ENCODE measurements around the gene ZC2HC1C. TPM values are rescaled to one million over a fixed set of nuclear protein-coding genes. Genes with fewer than 3 reads are reported as not detected.

ZC2HC1C gene
- total RNA-seq, 1 experiment from 2014 or later, result 1.4 TPM

- Histone ChIP-seq H3K56ac (ENCODE audit: insufficient read length, low read depth, low read length) (no peak overlapping the region), H3K23ac (ENCODE audit: insufficient read length, low read depth, low read length) (no peak overlapping the region), H2AK5ac (ENCODE audit: insufficient read length, low read length) (no peak overlapping the region), H4K20me1 (ENCODE audit: control insufficient read depth, insufficient read depth, insufficient read length) (no peaks in the 10 kb centered on the region), H3K4ac (ENCODE audit: low read depth, low read length) (no peak overlapping the region), H3T11ph (ENCODE audit: low read length) (no peak overlapping the region), H3K4me2 (ENCODE audit: insufficient read depth, insufficient read length, low read length) (no peak overlapping the region), H3K9me3 (ENCODE audit: control insufficient read depth, low read depth, low read length) (no peaks in the 10 kb centered on the region), H4K8ac (replicated peaks; ENCODE audit: insufficient read length, low read depth, low read length) (no peak overlapping the region), H3K18ac (ENCODE audit: insufficient read length, low read depth, low read length) (no peak overlapping the region), H3K14ac (ENCODE audit: insufficient read depth, low read length) (no peak overlapping the region), H3K79me2 (ENCODE audit: insufficient read depth, low read length) (no peaks in the 10 kb centered on the region), H4K91ac (ENCODE audit: insufficient read length, low read depth, low read length) (no peak overlapping the region), H3K9ac (ENCODE audit: extremely low read depth, insufficient read length, low read length) (no peak overlapping the region), H3K27ac (ENCODE audit: insufficient read length, low read depth, low read length) (no peak overlapping the region), H3K4me1 (ENCODE audit: insufficient read depth, low read length) (no peaks in the 10 kb centered on the region), H3K23me2 (ENCODE audit: insufficient read length, low read depth, low read length, poor library complexity, severe bottlenecking) (no peaks in the 10 kb centered on the region), H2BK120ac (ENCODE audit: low read depth, low read length, poor library complexity, severe bottlenecking) (no peak overlapping the region), H3K27me3 (ENCODE audit: insufficient read depth, low read length) (no peaks in the 10 kb centered on the region), H2BK15ac (ENCODE audit: low read depth, low read length) (no peak overlapping the region), H2BK20ac (ENCODE audit: low read depth, low read length, poor library complexity, severe bottlenecking) (no peak overlapping the region), H2BK12ac (ENCODE audit: insufficient read length, low read depth, low read length) (no peak overlapping the region), H2AFZ (ENCODE audit: low read length) (no peak overlapping the region), H2BK5ac (ENCODE audit: insufficient read length, low read length) (no peak overlapping the region), H3K79me1 (ENCODE audit: insufficient read depth, low read depth, low read length, poor library complexity, severe bottlenecking) (no peaks in the 10 kb centered on the region), H4K5ac (ENCODE audit: insufficient read length, low read depth, low read length) (no peak overlapping the region)
- TF ChIP-seq CTCF (conservative IDR thresholded peaks at IDR 0.05), result no peak
- H3K4me1 Mint-ChIP-seq, result no peaks in the 10 kb centered on the region
- H3K4me3 Mint-ChIP-seq, result no peak overlapping the region
- no peaks in the 10 kb centered on the region for H3K9me3 Mint-ChIP-seq
- no peak for DNase-seq
- H3K36me3 Mint-ChIP-seq (ENCODE audit: insufficient read depth in 1 of 3, low read depth in 3 of 3), result peaks cover 18 to 77% (median 74%) of the 10 kb centered on the region in 3 experiments; a peak in 6 of 7 replicates
- WGBS (ENCODE audit: extremely low coverage, insufficient read length, low lambda C conversion rate), result no CpG with 5 or more reads among the region's 1 CpG
- H3K27ac Mint-ChIP-seq, result no peak overlapping the region
- no peaks in the 10 kb centered on the region for H3K27me3 Mint-ChIP-seq (ENCODE audit: low read depth)
Measured at GRCh38 chr14:75098682-75099081, 29.2 kb downstream of the ZC2HC1C start.
